Activated CD4-positive, CD25-positive, alpha-beta regulatory T cell treated with anti-CD3 and anti-CD28 coated beads, Interleukin-2, amount 50 U/mL, for 24 hours (primary cell): ENCODE data around the gene ACOX3.
"Not testable (repeated sequence)": the region's sequence is repeated elsewhere in the genome, so short reads cannot be mapped to it uniquely, and the experiment has no call there.

Experiments
- ATAC-seq, 2 donors: fragments of 150-1000 bp; cut with Tn5 transposase; one replicate each; pipeline ENCODE4 v1.10.0; 2021; ENCODE audit warnings: mild to moderate bottlenecking in 1 of 2, moderate library complexity in 1 of 2

The ACOX3 gene

DNA sequence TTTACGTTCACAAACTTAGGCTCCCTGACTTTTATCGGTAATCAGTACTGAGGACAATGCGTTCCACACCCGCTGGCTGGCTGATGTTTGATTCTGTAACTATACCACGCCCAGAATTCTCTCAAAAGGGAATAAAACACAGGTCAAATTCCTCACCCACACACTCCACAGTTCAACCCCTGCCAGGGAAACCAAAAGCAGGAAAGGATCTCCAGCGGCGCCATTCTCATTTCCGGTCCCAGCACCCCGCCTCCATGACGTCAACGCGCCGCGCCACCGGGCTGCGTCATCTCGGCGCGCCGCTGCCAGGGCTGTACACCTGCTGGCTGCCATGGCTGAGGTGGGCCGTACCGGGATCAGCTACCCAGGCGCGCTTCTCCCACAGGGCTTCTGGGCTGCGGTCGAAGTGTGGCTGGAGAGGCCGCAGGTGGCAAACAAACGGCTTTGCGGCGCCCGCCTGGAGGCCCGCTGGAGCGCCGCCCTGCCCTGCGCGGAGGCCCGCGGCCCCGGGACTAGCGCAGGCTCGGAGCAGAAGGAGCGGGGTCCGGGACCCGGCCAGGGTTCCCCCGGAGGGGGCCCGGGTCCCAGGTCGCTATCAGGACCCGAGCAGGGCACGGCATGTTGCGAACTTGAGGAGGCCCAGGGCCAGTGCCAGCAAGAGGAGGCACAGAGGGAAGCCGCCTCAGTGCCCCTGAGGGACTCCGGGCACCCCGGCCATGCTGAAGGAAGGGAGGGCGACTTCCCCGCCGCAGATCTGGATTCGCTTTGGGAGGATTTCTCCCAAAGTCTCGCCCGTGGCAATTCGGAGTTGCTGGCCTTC lies at the start of gene ACOX3, which contains the start of gene TRMT44:
ACOX3 (minus strand) TSS at position 232 of the 820 bp plus-strand sequence. CDS start 24,202 bp downstream, outside the sequence.
TRMT44 (plus strand) TSS at position 286 of the 820 bp plus-strand sequence; CDS start at position 332, 46 bp downstream.
- ATAC-seq, result peak; percentile 90 to 91

DNA sequence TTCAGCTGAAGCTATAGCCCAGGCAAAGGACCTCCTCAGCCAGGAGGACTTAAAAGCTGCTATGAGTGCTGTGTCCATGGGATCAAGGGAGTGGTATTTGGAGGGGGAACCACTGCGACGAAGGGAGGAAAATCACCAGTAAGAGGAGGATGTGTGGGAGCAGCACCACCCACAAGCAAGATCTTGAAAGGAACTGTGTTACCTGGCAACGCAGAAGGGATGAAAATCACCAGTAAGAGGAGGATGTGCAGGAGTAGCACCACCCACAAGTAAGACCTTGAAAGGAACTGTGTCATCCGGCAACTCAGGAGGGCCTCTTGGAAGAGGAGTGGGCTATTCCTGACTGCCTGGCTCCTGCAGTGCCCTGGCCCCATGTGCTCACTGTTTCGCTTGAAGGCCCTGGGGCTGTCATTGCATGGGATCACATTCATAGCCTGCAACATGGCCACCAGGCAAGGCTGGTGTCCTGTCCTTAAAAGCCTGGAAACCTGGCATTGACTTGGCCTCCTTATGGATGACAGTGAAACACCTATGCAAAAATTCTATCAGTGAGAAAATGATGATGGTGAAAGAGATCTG lies 48.4 kb upstream of the ACOX3 start:
- ATAC-seq, result no peak

GRCh38 chr4:8486643-8487042 lies 46.1 kb upstream of the ACOX3 start:
- ATAC-seq, result not testable (repeated sequence)

GRCh38 chr4:8480221-8480620 lies 39.7 kb upstream of the ACOX3 start:
- no peak for ATAC-seq

DNA sequence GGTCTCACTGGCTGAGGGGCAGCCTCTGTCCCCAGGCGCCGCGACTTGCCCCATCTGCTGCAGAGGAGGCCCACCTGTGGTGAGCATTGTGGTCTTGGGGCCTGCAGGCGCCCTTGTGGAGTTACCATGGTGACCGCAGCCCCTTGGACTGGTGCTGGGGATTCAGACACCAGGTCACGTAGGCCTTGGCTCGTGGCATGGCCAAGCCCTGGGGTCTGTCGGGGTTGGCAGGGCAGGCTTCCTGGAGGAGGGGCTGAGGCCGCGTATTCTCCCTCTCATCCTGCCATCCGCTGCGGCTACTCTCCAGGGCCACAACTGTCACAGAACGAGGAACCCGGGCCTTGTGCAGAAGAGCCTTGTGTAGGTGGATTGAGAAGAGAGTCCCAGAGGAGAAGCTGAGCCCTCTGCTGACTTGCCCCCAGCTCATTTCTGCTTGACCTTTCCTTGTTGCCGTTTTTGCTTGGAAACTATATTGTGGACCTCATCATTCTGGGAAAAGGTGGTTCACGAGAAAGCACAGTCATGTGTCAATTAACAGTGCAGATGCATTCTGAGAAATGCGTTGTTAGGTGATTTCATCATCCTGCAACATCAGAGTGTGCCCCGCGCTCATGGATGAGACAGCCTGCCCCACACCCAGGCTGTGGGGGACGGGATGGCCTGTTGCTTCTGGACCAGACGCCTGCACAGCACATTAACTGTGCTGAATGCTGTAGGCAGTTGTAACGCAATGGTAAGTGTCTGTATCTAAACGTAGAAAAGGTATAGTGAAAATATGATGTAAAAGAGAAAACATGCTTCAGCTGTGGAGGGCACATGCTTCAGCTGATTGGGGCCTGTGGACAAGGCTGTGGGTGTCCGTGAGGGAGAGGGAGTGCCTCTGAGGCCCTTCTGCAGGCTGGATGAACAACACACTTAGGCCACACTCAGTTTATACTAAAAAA lies 38.5 kb upstream of the ACOX3 start:
- ATAC-seq, result no peak

- no peak for ATAC-seq
These were observed 37.8 kb upstream of the ACOX3 start for GRCh38 chr4:8478371-8478770.

DNA sequence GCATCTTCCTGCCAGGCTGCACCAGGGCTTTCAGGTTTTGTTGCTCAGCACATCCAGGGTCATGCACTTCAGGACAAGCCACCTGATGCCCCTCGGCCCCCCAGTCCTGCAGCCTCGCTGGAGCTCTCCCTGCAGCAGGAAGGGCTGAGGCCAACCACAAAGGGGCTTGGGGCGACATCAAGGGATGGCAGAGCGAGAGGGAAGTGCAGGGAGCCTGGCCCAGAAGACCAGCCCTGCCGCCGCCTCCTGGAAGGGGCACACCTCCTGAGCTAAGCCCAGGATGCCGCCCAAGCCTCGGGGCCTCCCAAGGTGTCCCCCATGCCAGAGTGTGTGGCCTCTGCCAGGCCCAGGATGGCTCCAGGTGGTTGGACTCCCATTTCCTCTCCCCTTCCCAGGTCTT lies 37.2 kb upstream of the ACOX3 start:
- ATAC-seq, result no peak

GRCh38 chr4:8477095-8477635 lies 36.6 kb upstream of the ACOX3 start:
- ATAC-seq, result no peak

DNA sequence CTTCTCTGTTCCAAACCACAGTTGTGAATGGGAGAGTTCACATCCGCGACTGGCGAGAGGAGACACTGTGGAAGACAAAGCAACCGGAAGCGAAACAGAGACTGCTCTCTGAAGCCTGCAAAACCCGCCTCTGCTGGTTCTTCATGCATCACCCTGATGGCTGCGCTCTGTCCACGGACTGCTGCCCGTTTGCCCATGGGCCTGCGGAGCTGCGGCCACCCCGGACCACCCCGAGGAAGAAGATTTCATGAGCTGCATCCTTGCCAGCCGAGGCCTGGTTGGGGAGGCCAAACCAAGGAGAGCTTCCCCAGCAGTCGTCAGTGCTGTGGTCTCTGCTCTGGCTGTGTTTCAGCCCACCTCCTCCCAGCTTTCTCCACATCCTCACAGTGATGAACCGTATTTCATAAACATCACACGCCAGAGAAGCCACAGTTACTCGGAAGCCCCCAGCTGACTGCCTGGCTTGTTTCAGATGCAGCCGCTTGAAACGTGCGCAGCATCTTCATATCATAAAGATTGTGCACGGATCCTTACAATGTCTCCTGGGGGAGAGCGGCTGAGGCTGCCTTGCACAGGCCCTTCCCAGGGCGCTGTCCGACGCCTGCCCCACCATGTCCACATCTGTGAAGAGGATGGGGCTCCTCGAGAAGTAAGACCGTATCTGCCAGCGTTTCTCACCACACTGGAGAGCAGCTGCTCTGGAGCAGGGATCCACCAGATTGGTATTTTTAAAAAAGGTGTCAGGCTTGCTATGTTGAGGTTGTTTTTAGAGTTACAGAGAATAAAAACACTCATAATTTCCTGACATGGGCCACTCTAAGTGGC lies 35.4 kb upstream of the ACOX3 start:
- no peak for ATAC-seq

- no peak for ATAC-seq
These were observed 34.3 kb upstream of the ACOX3 start for GRCh38 chr4:8474856-8475255.

GRCh38 chr4:8473920-8474590 lies 33.5 kb upstream of the ACOX3 start:
- ATAC-seq, result no peak

DNA sequence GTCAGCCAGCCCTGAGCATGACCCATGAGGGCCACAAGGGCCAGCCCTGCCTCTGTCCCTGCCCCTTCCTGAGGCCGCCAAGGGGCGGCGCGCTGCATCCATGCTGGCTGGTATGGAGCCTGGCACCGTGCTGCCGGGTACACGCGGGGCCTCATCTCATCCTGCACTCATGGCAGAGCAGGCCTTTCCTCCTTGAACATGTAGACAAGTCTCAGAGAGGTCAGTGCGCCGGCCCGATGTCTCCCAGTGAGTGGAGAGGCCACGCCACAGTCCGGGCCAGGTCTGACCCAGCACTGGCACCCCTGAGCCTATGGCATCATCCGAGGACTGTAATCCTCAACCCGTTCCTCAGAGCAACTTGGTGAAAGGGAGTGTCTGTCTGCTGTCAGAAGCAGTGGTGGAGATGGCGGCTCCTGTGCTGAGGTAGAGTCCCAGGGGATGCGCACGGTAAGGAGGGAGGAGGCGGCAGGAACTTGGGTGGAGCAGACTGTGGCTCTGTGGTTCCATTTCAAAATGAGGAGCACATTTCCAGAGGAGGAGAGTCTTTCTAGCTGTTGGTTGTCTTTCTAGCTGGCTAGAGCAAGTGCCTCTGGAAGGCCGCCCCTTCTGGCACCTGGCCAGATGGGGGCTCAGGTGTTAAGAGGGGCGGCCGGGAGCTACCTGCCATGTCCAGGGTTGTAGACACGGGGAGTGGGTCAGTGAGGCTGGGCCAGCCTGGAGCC lies 32.8 kb upstream of the ACOX3 start:
- no peak for ATAC-seq

- no peak for ATAC-seq
These were observed 32.2 kb upstream of the ACOX3 start for GRCh38 chr4:8472689-8473197.

- ATAC-seq, result no peak
These were observed 31.7 kb upstream of the ACOX3 start for GRCh38 chr4:8472158-8472688.

DNA sequence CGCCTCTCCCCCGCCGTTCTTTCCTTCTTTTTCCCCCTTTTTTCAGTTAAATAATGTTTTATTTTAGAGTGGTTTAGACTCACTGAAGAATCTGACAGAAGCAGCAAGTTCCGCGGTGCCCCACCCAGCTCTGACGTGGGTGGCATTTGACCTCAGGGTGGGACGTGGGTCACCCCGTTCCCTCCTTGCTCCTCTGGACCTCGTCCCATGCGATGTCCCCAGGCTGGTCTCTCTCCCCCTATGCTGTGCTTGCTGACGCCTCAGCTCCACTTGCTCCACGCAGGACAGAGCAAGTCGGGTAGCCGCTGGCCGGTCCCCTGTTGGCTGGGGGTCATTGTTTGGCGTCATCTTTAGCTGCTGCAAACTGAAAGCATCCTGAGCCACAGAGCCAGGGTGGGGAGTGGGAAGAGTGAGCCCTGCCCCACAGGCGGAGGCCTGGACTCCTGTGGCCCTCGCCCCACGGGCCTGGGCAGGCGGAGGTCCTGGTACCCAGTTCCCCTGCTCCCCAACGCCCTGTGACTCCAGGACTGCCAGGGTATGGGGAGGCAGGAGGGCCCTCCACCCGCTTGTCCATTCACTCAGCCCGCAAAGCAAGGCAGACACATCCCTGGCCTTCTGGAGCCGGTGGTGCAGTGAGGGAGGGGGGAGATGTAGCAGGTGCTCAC lies 30.8 kb upstream of the ACOX3 start:
- no peak for ATAC-seq

DNA sequence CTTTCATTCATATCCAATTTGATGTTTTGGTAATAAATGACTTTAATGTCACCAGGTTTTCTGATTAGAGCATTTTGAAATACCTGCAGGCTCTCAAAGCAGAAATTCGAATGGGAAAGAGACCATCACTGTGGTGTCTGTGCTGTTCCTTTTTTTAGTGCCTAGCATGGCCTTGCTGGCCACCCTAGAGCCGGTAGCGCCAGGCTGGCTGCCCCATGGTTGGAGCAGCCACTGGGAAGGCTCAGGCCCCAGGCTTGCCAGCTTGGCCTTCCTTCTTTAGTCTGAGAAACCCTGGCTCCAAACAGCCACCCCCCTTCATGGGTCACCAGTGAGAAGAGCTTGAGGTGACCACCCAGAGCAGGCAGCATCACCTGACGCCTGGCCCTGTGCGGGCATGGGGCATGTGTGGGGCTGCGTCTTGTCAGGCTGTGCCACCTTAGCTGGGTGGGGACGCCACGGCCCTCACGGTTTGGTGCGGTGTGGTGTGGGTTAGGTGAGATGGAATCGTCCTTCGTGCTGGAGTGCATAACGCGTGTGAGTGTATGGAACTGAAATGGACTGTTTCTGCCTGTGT lies 30.0 kb upstream of the ACOX3 start:
- no peak for ATAC-seq

DNA sequence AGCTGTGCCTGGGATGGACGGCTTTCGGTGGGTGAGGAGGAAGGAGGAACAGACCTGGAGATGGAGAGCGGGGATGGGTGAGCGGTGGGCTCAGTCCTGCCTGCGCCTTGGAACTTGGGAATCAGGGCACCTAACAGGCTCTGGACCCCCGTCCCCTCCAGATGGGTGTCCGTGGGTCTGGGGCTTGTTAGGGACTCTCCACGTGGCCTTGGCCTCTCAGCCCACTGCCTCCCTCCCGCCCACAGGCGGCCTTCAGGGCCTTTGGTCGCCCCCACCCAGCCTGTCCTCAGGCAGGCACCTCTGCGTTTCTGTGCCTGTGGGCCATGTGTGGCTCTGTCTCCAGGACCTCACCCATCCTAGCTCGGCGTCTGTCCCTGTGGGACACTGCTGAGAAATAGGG lies 29.0 kb upstream of the ACOX3 start:
- ATAC-seq, result no peak

DNA sequence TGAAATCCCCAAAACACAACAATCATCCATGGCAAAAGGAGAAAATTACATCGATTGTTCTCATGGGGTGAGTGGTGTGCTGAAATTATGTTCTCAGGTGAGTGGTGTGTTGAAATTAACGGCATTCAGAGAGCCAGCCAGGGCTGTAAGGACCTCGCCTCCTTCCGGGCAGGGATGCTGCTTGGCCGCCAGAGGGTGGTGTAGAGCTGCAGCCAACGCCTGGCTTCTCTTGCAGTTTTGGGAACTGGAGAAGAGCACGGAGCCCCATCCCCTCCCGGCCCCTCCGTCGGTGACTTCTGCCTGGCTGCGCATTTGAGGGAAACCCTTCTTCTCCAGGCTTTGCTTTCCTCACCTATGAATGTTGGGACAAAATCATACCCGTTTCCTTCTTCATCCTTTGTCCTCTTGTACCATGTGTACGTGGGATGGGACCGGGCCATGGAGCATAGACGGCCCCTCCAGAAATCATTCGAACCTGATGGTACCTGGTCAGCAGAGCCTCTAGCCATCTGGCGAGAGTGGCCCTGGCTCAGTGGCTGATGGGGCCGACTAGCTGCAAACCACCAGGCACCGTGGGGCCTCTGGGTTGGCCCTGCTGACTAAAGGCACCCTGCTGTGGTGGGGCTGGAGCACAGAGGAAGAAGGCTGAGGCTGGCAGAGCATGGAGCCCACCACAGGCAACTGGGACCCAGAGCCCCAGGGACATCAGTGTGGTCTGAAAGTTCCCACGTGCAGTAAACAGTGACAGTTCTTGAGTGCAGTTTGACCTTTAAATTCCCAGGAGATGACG lies 28.4 kb upstream of the ACOX3 start:
- peak; percentile 46 to 55 for ATAC-seq
